Loucy (cell line): ENCODE data around the gene PTGER1.

Experiments
- CTCF ChIP-seq: fragments of 200-600 bp; sonication (generic); conservative IDR thresholded peaks from 2 replicates; pipeline ENCODE4 v1.5.1; 2014; ENCODE audit warnings: mild to moderate bottlenecking, antibody characterized with exemption, low read length
- EZH2phosphoT487 ChIP-seq: fragments of 200-600 bp; IDR thresholded peaks from 2 replicates; pipeline ENCODE4 v1.6.1; 2018; ENCODE audit warnings: antibody characterized with exemption, mild to moderate bottlenecking, moderate library complexity, borderline replicate concordance

- TF ChIP-seq CTCF: no peak
- no peak for TF ChIP-seq EZH2phosphoT487
These were observed 5.5 kb upstream of the PTGER1 start for GRCh38 chr19:14480700-14481079.
